PC-9 (cell line): ENCODE results near the gene LRRC27. TPM values are rescaled to one million over a fixed set of nuclear protein-coding genes. Genes with fewer than 3 reads are reported as not detected.
A peak's percentile ranks its signal among the peaks of the same experiment; 100 is the strongest.
"Not testable (repeated sequence)": the region's sequence is repeated elsewhere in the genome, so short reads cannot be mapped to it uniquely, and the experiment has no call there.

Source experiments
- BruUV-seq: library from RNA; stranded (reverse); fragments of 400-500 nt; replicated peaks from 2 replicates; lab custom pipeline; 2021; lab: Mats Ljungman, UMichigan
- CTCF ChIA-PET: fragments of 300-600 bp; sonication (Branson Sonifier 250); formaldehyde crosslinking; loops from one replicate; lab custom pipeline; 2022; ENCODE audit warnings: antibody characterized with exemption; lab: Charles Lee
- POLR2A ChIA-PET: fragments of 300-600 bp; sonication (Branson Sonifier 250); formaldehyde crosslinking; loops from one replicate; lab custom pipeline; 2022; ENCODE audit warnings: antibody characterized with exemption; ENCODE audit not compliant: unreplicated experiment; lab: Charles Lee
- DNase-seq, 2 experiments: peaks; one replicate each; pipeline versions ENCODE4 v3.0.0 to v3.0.0-alpha.2; 2015 to 2022; ENCODE audit warnings: mixed read lengths in 1 of 2
- H2AFZ ChIP-seq: fragments of 200-600 bp; sonication (generic); 2 replicates; pipeline ENCODE4 v1.8.1; 2017; ENCODE audit warnings: antibody characterized with exemption
- H3F3A ChIP-seq: fragments of 200-600 bp; sonication (generic); 2 replicates; pipeline ENCODE4 v1.8.1; 2017; ENCODE audit warnings: antibody characterized with exemption, mild to moderate bottlenecking, low read depth; ENCODE audit not compliant: insufficient read depth
- H3K27ac ChIP-seq: fragments of 200-600 bp; sonication (generic); 2 replicates; pipeline ENCODE4 v1.6.1; 2016; ENCODE audit warnings: mixed run types
- H3K27me3 ChIP-seq: fragments of 200-600 bp; sonication (generic); 2 replicates; pipeline ENCODE4 v1.6.1; 2016; ENCODE audit warnings: low read depth, mixed run types; ENCODE audit not compliant: insufficient read depth
- H3K36me3 ChIP-seq: fragments of 200-600 bp; sonication (generic); 2 replicates; pipeline ENCODE4 v1.6.1; 2016; ENCODE audit warnings: low read depth, mixed run types
- H3K4me1 ChIP-seq: fragments of 200-600 bp; sonication (generic); replicated peaks from 2 replicates; pipeline ENCODE4 v1.6.1; 2016; ENCODE audit warnings: mixed run types; ENCODE audit not compliant: insufficient read depth
- H3K4me2 ChIP-seq: fragments of 200-600 bp; sonication (generic); 2 replicates; pipeline ENCODE4 v1.6.1; 2017; ENCODE audit warnings: mixed run types
- H3K4me3 ChIP-seq: fragments of 200-600 bp; sonication (generic); 2 replicates; pipeline ENCODE4 v1.6.1; 2016; ENCODE audit warnings: mixed run types
- H3K79me2 ChIP-seq: fragments of 200-600 bp; sonication (generic); 2 replicates; pipeline ENCODE4 v1.6.1; 2017; ENCODE audit warnings: low read depth, mixed run types
- H3K9me2 ChIP-seq: fragments of 200-600 bp; sonication (generic); 2 replicates; pipeline ENCODE4 v1.8.1; 2017; ENCODE audit warnings: mild to moderate bottlenecking; ENCODE audit not compliant: insufficient read depth
- H3K9me3 ChIP-seq: fragments of 200-600 bp; sonication (generic); 2 replicates; pipeline ENCODE4 v1.8.1; 2016; ENCODE audit warnings: low read depth; ENCODE audit not compliant: insufficient read depth
- H4K20me1 ChIP-seq: fragments of 200-600 bp; sonication (generic); 2 replicates; pipeline ENCODE4 v1.8.1; 2017; ENCODE audit not compliant: insufficient read depth
- EZH2 ChIP-seq: fragments of 200-600 bp; sonication (generic); IDR thresholded peaks from 2 replicates; pipeline ENCODE4 v1.8.0; 2017; ENCODE audit warnings: antibody characterized with exemption, low read depth
- intact Hi-C: fragments of 100-400 bp; cut with micrococcal nuclease; formaldehyde crosslinking; loops from one replicate; pipeline ENCODE4 v1.10.0; 2022; ENCODE audit not compliant: unreplicated experiment
- total RNA-seq: library from RNA; stranded (reverse); gene quantifications from 2 replicates; pipeline ENCODE4 v1.2.3, GENCODE V29; 2021
- TF ChIP-seq, protein P1 (sequence below): fragments of 200-600 bp; sonication (generic); conservative IDR thresholded peaks from 2 replicates; pipeline ENCODE4 v1.6.1; 2017; ENCODE audit warnings: mixed run types, antibody characterized with exemption, mild to moderate bottlenecking, moderate library complexity

The LRRC27 gene
- total RNA-seq, 1 experiment from 2014 or later: 10.0 TPM

GRCh38 chr10:132350946-132351345 lies 19.0 kb downstream of the LRRC27 start:
- no peaks in the 10 kb centered on the region for H3K9me3 ChIP-seq
- ChIA-PET POLR2A (no interaction called here), CTCF (no interaction called here)
- H4K20me1 ChIP-seq: no peaks in the 10 kb centered on the region
- no peak overlapping the region for H3K4me3 ChIP-seq
- H3K27me3 ChIP-seq: no peaks in the 10 kb centered on the region
- no peak for DNase-seq
- intact Hi-C loops: no loop called here
- no peak overlapping the region for H3K27ac ChIP-seq
- H3K79me2 ChIP-seq: no peaks in the 10 kb centered on the region
- H3K4me1 ChIP-seq: no peaks in the 10 kb centered on the region
- H3K4me2 ChIP-seq: no peak overlapping the region
- H3K9me2 ChIP-seq: no peaks in the 10 kb centered on the region
- BruUV-seq: no TSS peak
- no peak for TF ChIP-seq EZH2
- TF ChIP-seq, protein P1, sequence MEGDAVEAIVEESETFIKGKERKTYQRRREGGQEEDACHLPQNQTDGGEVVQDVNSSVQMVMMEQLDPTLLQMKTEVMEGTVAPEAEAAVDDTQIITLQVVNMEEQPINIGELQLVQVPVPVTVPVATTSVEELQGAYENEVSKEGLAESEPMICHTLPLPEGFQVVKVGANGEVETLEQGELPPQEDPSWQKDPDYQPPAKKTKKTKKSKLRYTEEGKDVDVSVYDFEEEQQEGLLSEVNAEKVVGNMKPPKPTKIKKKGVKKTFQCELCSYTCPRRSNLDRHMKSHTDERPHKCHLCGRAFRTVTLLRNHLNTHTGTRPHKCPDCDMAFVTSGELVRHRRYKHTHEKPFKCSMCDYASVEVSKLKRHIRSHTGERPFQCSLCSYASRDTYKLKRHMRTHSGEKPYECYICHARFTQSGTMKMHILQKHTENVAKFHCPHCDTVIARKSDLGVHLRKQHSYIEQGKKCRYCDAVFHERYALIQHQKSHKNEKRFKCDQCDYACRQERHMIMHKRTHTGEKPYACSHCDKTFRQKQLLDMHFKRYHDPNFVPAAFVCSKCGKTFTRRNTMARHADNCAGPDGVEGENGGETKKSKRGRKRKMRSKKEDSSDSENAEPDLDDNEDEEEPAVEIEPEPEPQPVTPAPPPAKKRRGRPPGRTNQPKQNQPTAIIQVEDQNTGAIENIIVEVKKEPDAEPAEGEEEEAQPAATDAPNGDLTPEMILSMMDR: no peak
- no peak overlapping the region for H2AFZ ChIP-seq
- H3F3A ChIP-seq: no peaks in the 10 kb centered on the region
- H3K36me3 ChIP-seq: no peaks in the 10 kb centered on the region

DNA sequence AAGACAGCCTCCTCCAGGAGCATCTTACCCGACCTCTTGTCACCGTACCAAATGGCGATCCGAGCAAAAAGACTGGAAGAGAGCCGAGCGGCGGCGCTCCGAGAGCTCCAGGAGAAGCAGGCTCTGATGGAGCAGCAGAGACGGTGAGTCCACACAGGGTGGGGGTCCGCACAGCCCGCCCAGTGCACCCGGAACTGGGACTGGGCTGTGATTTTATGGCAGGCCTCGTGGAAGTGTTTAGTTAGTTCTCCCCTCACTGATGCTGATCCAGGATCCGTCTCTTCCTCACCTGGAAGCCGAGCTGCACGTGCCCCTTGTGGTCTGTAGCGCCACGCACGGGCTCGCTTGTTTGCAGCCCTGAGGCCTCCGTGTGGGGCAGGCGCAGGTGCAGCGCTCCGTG lies 19.6 kb downstream of the LRRC27 start:
- H3K4me3 ChIP-seq: no peak overlapping the region
- no peaks in the 10 kb centered on the region for H3K9me2 ChIP-seq
- no peaks in the 10 kb centered on the region for H4K20me1 ChIP-seq
- H3K27me3 ChIP-seq: no peaks in the 10 kb centered on the region
- H3K4me1 ChIP-seq: no peaks in the 10 kb centered on the region
- TF ChIP-seq, protein P1: no peak
- no peak for TF ChIP-seq EZH2
- BruUV-seq: no TSS peak
- H3K79me2 ChIP-seq: no peaks in the 10 kb centered on the region
- no peaks in the 10 kb centered on the region for H3F3A ChIP-seq
- H3K36me3 ChIP-seq: no peaks in the 10 kb centered on the region
- ChIA-PET POLR2A (no interaction called here), CTCF (no interaction called here)
- no peak overlapping the region for H3K27ac ChIP-seq
- intact Hi-C loops: loop anchor here (1.0 kb wide), 1 partner anchor 128 kb away; no protein-coding TSS in a partner anchor
- no peaks in the 10 kb centered on the region for H3K9me3 ChIP-seq
- H3K4me2 ChIP-seq: no peak overlapping the region
- DNase-seq: no peak
- no peak overlapping the region for H2AFZ ChIP-seq

DNA sequence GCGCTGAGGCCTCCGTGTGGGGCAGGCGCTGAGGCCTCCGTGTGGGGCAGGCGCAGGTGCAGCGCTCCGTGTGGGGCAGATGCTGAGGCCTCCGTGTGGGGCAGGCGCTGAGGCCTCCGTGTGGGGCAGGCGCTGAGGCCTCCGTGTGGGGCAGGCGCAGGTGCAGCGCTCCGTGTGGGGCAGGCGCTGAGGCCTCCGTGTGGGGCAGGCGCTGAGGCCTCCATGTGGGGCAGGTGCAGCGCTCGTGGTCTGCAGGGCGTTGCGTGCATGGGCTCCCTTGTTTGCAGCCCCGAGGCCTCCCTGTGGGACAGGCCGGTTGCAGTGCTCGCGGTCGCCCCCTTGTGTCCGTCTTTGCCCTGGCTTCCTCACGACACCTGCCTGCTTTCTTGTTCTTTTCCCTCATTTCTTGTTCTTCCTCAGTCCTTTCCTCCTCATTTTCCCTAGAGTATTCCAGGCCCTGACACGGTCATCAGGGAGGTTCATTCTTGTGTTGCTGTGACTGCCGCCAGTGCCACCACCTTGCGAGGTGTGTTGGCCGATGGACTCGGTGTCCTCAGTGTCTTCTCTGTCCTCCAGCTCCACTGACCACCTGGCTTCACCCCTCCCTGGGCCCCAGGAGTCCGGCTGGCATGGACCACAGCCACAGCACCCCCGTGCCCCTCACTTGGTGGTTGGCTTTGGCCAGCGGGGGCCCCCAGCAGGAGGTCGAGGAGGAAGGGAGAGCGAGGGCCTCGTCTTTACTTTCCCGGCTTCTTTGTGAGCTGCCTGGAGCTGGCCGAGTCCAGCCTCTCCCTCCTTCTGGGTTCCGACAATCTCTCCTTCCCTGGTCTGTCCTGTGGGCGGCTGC lies 20.7 kb downstream of the LRRC27 start:
- H3K4me1 ChIP-seq, H2AFZ ChIP-seq, H3K4me3 ChIP-seq, H3K4me2 ChIP-seq, H3K9me3 ChIP-seq, H4K20me1 ChIP-seq, H3F3A ChIP-seq, POLR2A ChIA-PET, H3K79me2 ChIP-seq, H3K9me2 ChIP-seq, H3K27me3 ChIP-seq, H3K27ac ChIP-seq, BruUV-seq, H3K36me3 ChIP-seq: not testable (repeated sequence)
- CTCF ChIA-PET: interaction anchor here (1.0 kb wide), 1 partner anchor 128 kb away, joined by 3 read pairs; no protein-coding TSS in a partner anchor
- TF ChIP-seq, protein P1: peak; percentile 64
- intact Hi-C loops: loop anchor here (1.0 kb wide), 1 partner anchor 129 kb away; no protein-coding TSS in a partner anchor
- DNase-seq: peak in 1 of 2 experiments; percentile 55
